Heart right ventricle (tissue), 16 donors: Measurements from ENCODE around the gene SCN4A. TPM values are rescaled to one million over a fixed set of nuclear protein-coding genes. Genes with fewer than 3 reads are reported as not detected.
"Not testable (repeated sequence)": the region's sequence is repeated elsewhere in the genome, so short reads cannot be mapped to it uniquely, and the experiment has no call there.

Experiments used
- ATAC-seq, 8 donors: fragments of 200-7000 bp; cut with Tn5 transposase; one replicate each; pipeline ENCODE4 v1.9.1; 2020; ENCODE audit warnings: mild to moderate bottlenecking in 8 of 8, moderate library complexity in 8 of 8, moderate number of reproducible peaks in 1 of 8
- DNase-seq, 2 donors: peaks; one replicate each; pipeline ENCODE4 v3.0.0-alpha.2; 2020
- H3K27ac ChIP-seq, 10 donors: fragments of 200-600 bp; sonication (generic) in 2 of 10; one replicate each; pipeline versions ENCODE4 v1.5.0 to v1.8.0; 2020 to 2022; ENCODE audit warnings: mild to moderate bottlenecking in 3 of 10
- H3K27me3 ChIP-seq, 7 donors: fragments of 200-600 bp; one replicate each; pipeline ENCODE4 v1.8.0; 2021 to 2022; ENCODE audit warnings: mild to moderate bottlenecking in 2 of 7
- H3K36me3 ChIP-seq, 9 donors: fragments of 200-600 bp; sonication (generic) in 1 of 9; one replicate each; pipeline versions ENCODE4 v1.5.0 to v1.8.0; 2020 to 2022; ENCODE audit warnings: mild to moderate bottlenecking in 2 of 9
- H3K4me1 ChIP-seq, 9 donors: fragments of 200-600 bp; sonication (generic) in 1 of 9; one replicate each; pipeline versions ENCODE4 v1.5.0 to v1.8.0; 2020 to 2022; ENCODE audit warnings: mild to moderate bottlenecking in 4 of 9
- H3K4me3 ChIP-seq, 10 donors: fragments of 200-600 bp; sonication (generic) in 2 of 10; one replicate each; pipeline versions ENCODE4 v1.5.0 to v1.8.0; 2020 to 2022; ENCODE audit warnings: mild to moderate bottlenecking in 7 of 10, moderate library complexity in 2 of 10
- H3K9me3 ChIP-seq, 11 donors: fragments of 200-600 bp in 10 of 11; sonication (generic) in 2 of 11; one replicate each; pipeline versions ENCODE4 v1.5.0 to v1.8.0; 2013 to 2022; ENCODE audit warnings: mild to moderate bottlenecking in 2 of 11, control low read depth in 1 of 11, moderate library complexity in 1 of 11
- WGBS, 2 donors: extraction: QIAGEN DNeasy Blood & Tissue Kit; methylation state at CpG; one replicate each; pipeline ENCODE4 v1.1.7; 2013; ENCODE audit warnings: inconsistent platforms in 1 of 2; 5-methylcytosine and 5-hydroxymethylcytosine counted together
- intact Hi-C, 10 donors: fragments of 100-400 bp; cut with DNase I; formaldehyde crosslinking; loops; one replicate each; pipeline versions ENCODE4 v1.11.1 to v1.14.2; 2022
- long read RNA-seq, 3 donors: library from polyadenylated mRNA; unstranded; transcript quantifications; one replicate each; pipeline ENCODE4 v2.0.0, GENCODE V29; 2020 to 2021
- polyA plus RNA-seq, 2 donors: library from polyadenylated mRNA; stranded (reverse); fragments of 200-250 nt; gene quantifications; one replicate each; pipeline ENCODE4 v1.2.3, GENCODE V29; 2013
- total RNA-seq, 10 donors: library from RNA; stranded (reverse); fragmentation: NEBNext Ultra II Directional in 3 of 10; extraction: Animal tissue kit (Norgen Biotek cat#: 25700) in 3 of 10; gene quantifications; one replicate each; pipeline versions ENCODE4 v1.2.1 to v1.2.4, GENCODE V29; 2021 to 2023
- TF ChIP-seq, protein P1 (sequence below), 9 donors: fragments of 200-600 bp; sonication (generic) in 2 of 9; IDR thresholded peaks; one replicate each; pipeline versions ENCODE4 v1.5.0 to v1.8.0; 2021 to 2022; ENCODE audit warnings: antibody characterized with exemption in 9 of 9, mild to moderate bottlenecking in 5 of 9, moderate library complexity in 1 of 9
- donor health status: Arrhythmogenic right ventricular cardiomyopathy.
- donor health status: ischemic (EF 13 %, LVEDD 7.1; RV severe dilation, severe dysfunction).
- donor health status: healthy with polysubstance abuse.
- donor health status: DM: no; HTN: yes; CAD: no.
- donor health status: DM: no; HTN: no; CAD: no.
- donor health status: ischemic (EF 25% LVEDD 6.9; RV normal size, moderate dysfunction).
- donor health status: ischemic (EF 25% LVEDD 5.7; RV mildly dilated, moderate dysfunction).
- donor health status: healthy.
- donor health status: DM: yes; HTN: yes; CAD: no.
- donor health status: Ischemic cardiomyopathy.
- donor health status: ischemic (EF 35%, LVEDD 5.7; RV mildly dilated, moderate dysfunction).
- donor health status: nonischemic (EF 11% LVEDD 7.7; RV severe dilation, severe dysfunction).
- donor health status: DM: yes; HTN: yes; CAD: no.
- donor health status: PGD.
- donor health status: ischemic (EF 29% LVEDD 5.4; RV normal size, mild dysfunction).
- donor health status: nonischemic (EF 23%, LVEDD 6.1; RV moderate dilation, normal function).

SCN4A gene
- total RNA-seq, result 1 to 10 TPM in 1 of 10 donors, under 1 TPM in 9; 0.19 to 2.4 (median 0.53) TPM
- polyA plus RNA-seq, result 1 to 10 TPM in 1 of 2 donors, under 1 TPM in 1; 0.33 to 2.9 TPM
- long read RNA-seq, donor 1, partial matches to known transcripts, result 0 of 1 reads
- long read RNA-seq, donor 1, other reads (novel, unspliced or antisense), result 1 of 1 reads
- long read RNA-seq, donor 2, result 0 reads
- long read RNA-seq, donor 3, result 0 reads

DNA sequence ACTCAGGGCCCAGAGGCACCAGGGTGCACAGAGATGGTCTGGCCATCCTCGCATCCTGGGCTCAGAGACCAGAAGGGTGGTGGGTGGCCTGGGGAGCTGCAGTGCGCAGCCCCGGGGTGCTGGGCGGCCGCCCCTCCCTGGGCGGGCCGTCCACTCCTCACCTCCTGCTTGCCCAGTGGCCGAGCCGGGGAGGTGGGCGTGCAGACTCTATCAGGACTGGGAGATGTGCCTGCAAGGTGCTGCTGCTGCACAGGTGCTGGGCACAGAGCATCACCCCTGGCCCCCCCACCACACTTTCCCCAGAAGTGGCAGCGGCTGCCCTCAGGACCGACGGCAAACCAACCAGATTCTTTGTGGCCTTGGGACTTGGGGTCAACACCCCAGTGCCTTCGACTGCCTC lies at the start of gene SCN4A:
SCN4A (minus strand) TSS at position 123 of the 400 bp plus-strand sequence; CDS start at position 46, 77 bp downstream.
- ATAC-seq, result no peak
- H3K9me3 ChIP-seq, result no peaks in the 10 kb centered on the region
- peaks cover 0 to 43% (median 16%) of the 10 kb centered on the region in 9 donors for H3K4me1 ChIP-seq
- intact Hi-C loops, result no loop called here
- no peaks in the 10 kb centered on the region for H3K27me3 ChIP-seq
- no peak for DNase-seq
- no peak within 1 kb of the TSS for H3K27ac ChIP-seq
- WGBS, 2 donors, result 97% methylated on average over 14 of the region's 14 CpGs
- TF ChIP-seq, protein P1, sequence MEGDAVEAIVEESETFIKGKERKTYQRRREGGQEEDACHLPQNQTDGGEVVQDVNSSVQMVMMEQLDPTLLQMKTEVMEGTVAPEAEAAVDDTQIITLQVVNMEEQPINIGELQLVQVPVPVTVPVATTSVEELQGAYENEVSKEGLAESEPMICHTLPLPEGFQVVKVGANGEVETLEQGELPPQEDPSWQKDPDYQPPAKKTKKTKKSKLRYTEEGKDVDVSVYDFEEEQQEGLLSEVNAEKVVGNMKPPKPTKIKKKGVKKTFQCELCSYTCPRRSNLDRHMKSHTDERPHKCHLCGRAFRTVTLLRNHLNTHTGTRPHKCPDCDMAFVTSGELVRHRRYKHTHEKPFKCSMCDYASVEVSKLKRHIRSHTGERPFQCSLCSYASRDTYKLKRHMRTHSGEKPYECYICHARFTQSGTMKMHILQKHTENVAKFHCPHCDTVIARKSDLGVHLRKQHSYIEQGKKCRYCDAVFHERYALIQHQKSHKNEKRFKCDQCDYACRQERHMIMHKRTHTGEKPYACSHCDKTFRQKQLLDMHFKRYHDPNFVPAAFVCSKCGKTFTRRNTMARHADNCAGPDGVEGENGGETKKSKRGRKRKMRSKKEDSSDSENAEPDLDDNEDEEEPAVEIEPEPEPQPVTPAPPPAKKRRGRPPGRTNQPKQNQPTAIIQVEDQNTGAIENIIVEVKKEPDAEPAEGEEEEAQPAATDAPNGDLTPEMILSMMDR (IDR thresholded peaks at IDR 0.05), result no peak
- no peaks in the 10 kb centered on the region for H3K36me3 ChIP-seq
- no peak within 1 kb of the TSS for H3K4me3 ChIP-seq

DNA sequence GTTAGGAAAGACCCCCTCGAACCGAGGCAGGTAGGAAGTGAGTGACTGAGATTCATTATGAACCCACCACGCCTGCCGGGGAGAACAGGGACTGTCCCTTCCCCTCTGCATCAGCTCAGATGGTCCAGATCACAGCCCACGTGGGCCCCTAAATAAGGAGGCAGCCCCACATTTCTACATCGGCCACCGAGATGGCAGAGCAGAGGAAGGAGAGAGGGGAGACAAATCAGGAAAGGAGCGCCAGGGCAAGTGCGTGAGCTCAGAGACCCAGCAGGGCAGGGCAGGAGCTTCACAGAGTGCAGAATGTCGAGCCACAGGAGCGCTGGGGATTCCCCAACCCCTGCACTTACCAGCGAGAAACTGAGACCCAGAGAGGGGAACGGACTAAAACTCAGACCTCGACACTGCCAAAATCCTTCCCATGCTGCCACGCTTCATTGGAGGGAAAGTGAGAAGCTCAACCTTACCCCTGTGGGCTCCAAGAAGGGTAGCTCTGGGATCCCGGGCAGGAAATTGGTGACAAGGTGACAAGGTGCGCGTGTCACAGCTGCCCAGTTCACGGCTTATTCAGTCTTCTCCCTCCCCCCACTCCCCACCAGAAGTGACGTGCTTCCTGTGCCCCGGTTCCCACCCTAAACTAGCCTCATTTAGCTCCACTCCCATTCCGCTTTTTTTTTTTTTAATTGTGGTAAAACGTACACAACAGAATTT lies 47.5 kb upstream of the SCN4A start, which contains the start of gene ICAM2:
ICAM2 (minus strand) TSS at position 578 of the 711 bp plus-strand sequence. CDS start 13,942 bp downstream, outside the sequence.
- Histone ChIP-seq H3K4me3 (peak within 1 kb of the TSS; percentile 23 to 70 (median 58)), H3K27me3 (no peaks in the 10 kb centered on the region), H3K36me3 (no peaks in the 10 kb centered on the region), H3K4me1 (peaks cover 0 to 62% (median 26%) of the 10 kb centered on the region in 9 donors), H3K9me3 (no peaks in the 10 kb centered on the region), H3K27ac (peak within 1 kb of the TSS; percentile 75 to 97 (median 86))
- intact Hi-C loops, result loop anchor here in 3 of 10 donors (2.0 to 10.0 kb wide), 3 partner anchors 15 to 265 kb away; partner anchors contain the start of genes CSHL1 (in 1 of the 3) and GH1 (in 1 of the 3)
- TF ChIP-seq, protein P1 (IDR thresholded peaks at IDR 0.05), result no peak
- ATAC-seq (peak; percentile 85 to 96 (median 93)), DNase-seq (peak; percentile 63 to 85)
- 16 to 22% methylated on average over 23 of the region's 23 CpGs for WGBS, 2 donors

DNA sequence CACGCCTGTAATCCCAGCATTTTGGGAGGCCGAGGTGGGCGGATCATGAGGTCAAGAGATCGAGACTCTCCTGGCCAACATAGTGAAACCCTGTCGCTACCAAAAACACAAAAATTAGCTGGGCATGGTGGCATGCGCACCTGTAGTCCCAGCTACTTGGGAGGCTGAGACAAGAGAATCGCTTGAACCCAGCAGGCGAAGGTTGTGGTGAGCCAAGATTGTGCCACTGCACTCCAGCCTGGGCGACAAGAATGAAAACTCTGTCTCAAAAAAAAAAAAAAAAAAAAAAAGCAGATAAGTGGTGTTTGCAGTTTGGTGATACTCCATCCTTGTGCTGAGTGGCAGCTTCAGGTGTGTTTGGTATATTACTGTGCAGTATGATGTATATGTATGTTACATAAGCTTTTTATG lies 46.8 kb upstream of the SCN4A start:
- peak in 1 of 8 donors; percentile 5 for ATAC-seq
- not testable (repeated sequence) for H3K27me3 ChIP-seq, H3K36me3 ChIP-seq, H3K9me3 ChIP-seq, DNase-seq
- 75 to 81% methylated on average over 9 of the region's 9 CpGs for WGBS, 2 donors
- H3K4me1 ChIP-seq, result peaks cover 0 to 62% (median 27%) of the 10 kb centered on the region in 9 donors
- intact Hi-C loops, result loop anchor here in 1 of 10 donors (5.0 kb wide), 1 partner anchor 102 kb away; the partner anchor contains the start of gene GH1
- peak overlapping the region; percentile 23 to 70 (median 58) for H3K4me3 ChIP-seq
- peak overlapping the region; percentile 75 to 97 (median 86) for H3K27ac ChIP-seq

DNA sequence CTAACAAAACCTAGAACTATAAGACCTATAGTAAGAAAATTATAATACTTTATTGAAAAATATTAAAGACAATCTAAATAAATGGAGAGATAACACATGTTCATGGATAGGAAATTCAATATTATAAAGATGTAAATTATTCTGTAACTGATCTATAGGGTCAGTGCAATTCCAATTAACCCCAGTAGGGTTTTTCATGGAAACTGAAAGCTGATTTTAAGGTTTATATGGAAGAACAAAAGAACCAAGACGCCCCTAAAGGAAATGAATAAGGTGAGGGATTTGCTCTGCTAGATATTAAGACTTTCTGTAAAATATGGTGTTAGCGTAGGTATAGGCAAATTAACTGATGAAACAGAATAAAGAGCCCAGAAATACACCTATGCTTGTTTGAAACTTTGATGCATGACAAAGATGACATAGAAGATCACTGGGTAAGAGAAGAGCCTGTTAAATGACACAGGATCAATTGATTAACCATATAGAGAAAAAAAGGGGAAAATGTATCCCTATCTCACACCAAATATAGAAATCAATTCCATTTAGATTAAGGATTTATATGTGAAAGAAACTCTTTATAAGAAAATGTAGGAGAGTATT lies 44.8 kb upstream of the SCN4A start:
- Histone ChIP-seq H3K36me3 (no peaks in the 10 kb centered on the region), H3K4me3 (peak overlapping the region in 8 of 10 donors; percentile 10 to 70 (median 58)), H3K27me3 (no peaks in the 10 kb centered on the region), H3K9me3 (no peaks in the 10 kb centered on the region), H3K27ac (peak overlapping the region in 8 of 10 donors; percentile 39 to 97 (median 86)), H3K4me1 (peaks cover 0 to 65% (median 28%) of the 10 kb centered on the region in 9 donors)
- intact Hi-C loops, result loop anchor here in 1 of 10 donors (5.0 kb wide), 1 partner anchor 100 kb away; the partner anchor contains the start of gene GH1
- 76 to 84% methylated on average over 2 of the region's 2 CpGs for WGBS, 2 donors
- ATAC-seq (no peak), DNase-seq (no peak)
- TF ChIP-seq, protein P1 (IDR thresholded peaks at IDR 0.05), result peak in 6 of 9 donors; percentile 6 to 44 (median 23)
